KMS-11 (cell line): ENCODE data around the gene DNAAF9.

Experiments
- H2AFZ ChIP-seq: fragments of 200-600 bp; sonication (generic); 2 replicates; pipeline ENCODE4 v1.6.1; 2016; ENCODE audit warnings: antibody characterized with exemption, mixed run types, low read depth
- H3K27ac ChIP-seq: fragments of 200-600 bp; sonication (generic); 2 replicates; pipeline ENCODE4 v1.6.1; 2016; ENCODE audit warnings: mild to moderate bottlenecking, mixed run types
- H3K27me3 ChIP-seq: fragments of 200-600 bp; sonication (generic); 2 replicates; pipeline ENCODE4 v1.6.1; 2017; ENCODE audit warnings: mild to moderate bottlenecking, low read depth, mixed run types, moderate library complexity; ENCODE audit not compliant: insufficient read depth
- H3K36me3 ChIP-seq: fragments of 200-600 bp; sonication (generic); 2 replicates; pipeline ENCODE4 v1.6.1; 2017; ENCODE audit warnings: mild to moderate bottlenecking, mixed run types; ENCODE audit not compliant: insufficient read depth
- H3K4me1 ChIP-seq: fragments of 200-600 bp; sonication (generic); 2 replicates; pipeline ENCODE4 v1.6.1; 2016; ENCODE audit warnings: mild to moderate bottlenecking, low read depth, mixed run types; ENCODE audit not compliant: poor library complexity, severe bottlenecking
- H3K4me2 ChIP-seq: fragments of 200-600 bp; sonication (generic); 2 replicates; pipeline ENCODE4 v1.7.0; 2016; ENCODE audit warnings: mild to moderate bottlenecking, mixed run types
- H3K4me3 ChIP-seq: fragments of 200-600 bp; sonication (generic); IDR thresholded peaks from 2 replicates; pipeline ENCODE4 v1.6.1; 2017; ENCODE audit warnings: low read depth, low read length, mixed read lengths; ENCODE audit not compliant: insufficient read depth
- H3K79me2 ChIP-seq: fragments of 200-600 bp; sonication (generic); 2 replicates; pipeline ENCODE4 v1.6.1; 2016; ENCODE audit warnings: low read depth, mixed run types; ENCODE audit not compliant: insufficient read depth
- H3K9ac ChIP-seq: fragments of 200-600 bp; sonication (generic); 2 replicates; pipeline ENCODE4 v1.6.1; 2016; ENCODE audit warnings: mild to moderate bottlenecking, mixed run types
- H4K20me1 ChIP-seq: fragments of 200-600 bp; sonication (generic); 2 replicates; pipeline ENCODE4 v1.6.1; 2016; ENCODE audit warnings: mild to moderate bottlenecking, mixed run types; ENCODE audit not compliant: insufficient read depth
- CTCF ChIP-seq: fragments of 200-600 bp; sonication (generic); conservative IDR thresholded peaks from 2 replicates; pipeline ENCODE4 v1.6.1; 2017; ENCODE audit warnings: low read depth, mild to moderate bottlenecking, antibody characterized with exemption, low read length, moderate library complexity, mixed read lengths

The DNAAF9 gene

DNA sequence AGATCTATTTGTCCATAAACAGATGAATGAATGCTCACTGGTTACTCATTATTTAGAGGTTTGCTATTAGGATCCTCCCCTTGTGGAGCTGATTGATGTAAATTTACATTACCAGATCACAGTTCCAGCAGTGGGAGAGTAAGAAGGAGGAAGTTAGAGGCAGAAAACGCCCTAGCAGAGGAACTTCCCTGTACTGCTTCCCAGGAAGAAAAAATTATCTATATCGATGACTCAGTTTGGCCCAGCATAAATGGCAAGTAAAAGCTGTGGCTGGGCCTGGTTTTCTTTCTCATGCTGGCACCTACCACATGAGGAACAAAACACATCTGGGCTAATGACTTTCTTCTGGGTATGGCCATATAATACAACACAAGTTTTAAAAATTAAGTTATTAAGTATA lies 35.7 kb downstream of the DNAAF9 start:
- no peaks in the 10 kb centered on the region for H4K20me1 ChIP-seq
- H3K4me1 ChIP-seq = peaks cover 30% of the 10 kb centered on the region
- TF ChIP-seq CTCF = no peak
- no peak overlapping the region for H3K27ac ChIP-seq
- no peaks in the 10 kb centered on the region for H3K79me2 ChIP-seq
- no peak overlapping the region for H2AFZ ChIP-seq
- no peak overlapping the region for H3K9ac ChIP-seq
- no peaks in the 10 kb centered on the region for H3K27me3 ChIP-seq
- H3K4me3 ChIP-seq = no peak overlapping the region
- H3K4me2 ChIP-seq = no peak overlapping the region
- no peaks in the 10 kb centered on the region for H3K36me3 ChIP-seq

DNA sequence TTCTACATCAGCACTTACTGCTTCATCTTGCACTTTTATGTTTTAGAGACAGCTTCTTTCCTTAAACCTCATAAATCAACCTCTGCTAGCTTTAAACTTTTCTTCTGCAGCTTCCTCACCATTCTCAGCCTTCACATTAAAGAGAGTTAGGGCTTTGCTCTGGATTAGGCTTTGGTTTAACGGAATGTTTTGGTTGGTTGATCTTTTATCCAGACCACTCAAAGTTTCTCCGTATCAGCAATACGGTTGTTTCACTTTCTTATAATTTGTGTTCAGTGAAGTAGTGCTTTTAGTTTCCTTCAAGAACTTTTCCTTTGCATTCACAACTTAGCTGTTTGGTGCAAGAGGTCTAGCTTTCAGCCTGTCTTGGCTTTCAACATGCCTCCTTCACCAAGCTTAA lies 40.4 kb downstream of the DNAAF9 start:
- Histone ChIP-seq H3K27ac (no peak overlapping the region), H3K36me3 (no peaks in the 10 kb centered on the region), H3K4me1 (peaks cover 21% of the 10 kb centered on the region), H2AFZ (peak overlapping the region; percentile 24; the same call in 1 of the 2 replicates), H3K27me3 (no peaks in the 10 kb centered on the region), H3K4me2 (peak overlapping the region; percentile 63), H3K9ac (no peak overlapping the region), H3K4me3 (no peak overlapping the region), H3K79me2 (no peaks in the 10 kb centered on the region), H4K20me1 (no peaks in the 10 kb centered on the region)
- no peak for TF ChIP-seq CTCF

DNA sequence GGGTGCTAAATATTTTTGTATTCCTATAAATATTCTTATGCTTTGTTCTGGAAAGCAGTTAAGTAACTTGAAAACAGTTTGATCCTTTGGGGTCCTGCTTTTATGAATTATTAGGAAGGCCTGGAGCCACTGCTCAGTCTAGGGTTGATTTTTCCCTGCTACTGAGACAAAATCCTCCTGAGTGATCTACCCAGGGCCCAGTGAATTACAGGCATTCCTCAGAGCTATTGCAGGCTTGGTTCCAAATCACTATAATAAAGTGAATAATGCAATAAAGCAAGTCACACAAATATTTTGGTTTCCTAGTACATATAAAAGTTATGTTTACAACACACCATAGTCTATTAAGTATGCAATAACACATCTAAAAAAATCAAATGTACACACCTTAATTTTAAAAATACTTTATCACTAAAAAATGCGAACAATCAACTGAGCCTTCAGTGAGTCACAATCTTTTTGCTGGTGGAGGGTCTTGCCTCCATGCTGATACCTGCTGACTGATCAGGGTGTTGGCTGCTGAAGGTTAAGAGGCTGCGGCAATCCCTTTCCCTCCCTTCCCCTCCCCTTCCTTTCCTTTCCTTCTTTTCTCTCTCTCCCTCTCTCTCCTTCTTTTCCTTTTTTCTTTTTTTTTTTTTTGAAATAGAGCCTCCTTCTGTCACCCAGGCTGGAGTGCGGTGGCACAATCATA lies 43.0 kb downstream of the DNAAF9 start:
- Histone ChIP-seq H2AFZ (no peak overlapping the region), H3K9ac (no peak overlapping the region), H4K20me1 (no peaks in the 10 kb centered on the region), H3K4me3 (no peak overlapping the region), H3K27ac (no peak overlapping the region), H3K36me3 (no peaks in the 10 kb centered on the region), H3K4me2 (no peak overlapping the region), H3K27me3 (no peaks in the 10 kb centered on the region), H3K4me1 (peaks cover 26% of the 10 kb centered on the region), H3K79me2 (no peaks in the 10 kb centered on the region)
- TF ChIP-seq CTCF = no peak

GRCh38 chr20:3360752-3361151 lies 46.7 kb downstream of the DNAAF9 start:
- Histone ChIP-seq H4K20me1 (no peaks in the 10 kb centered on the region), H2AFZ (no peak overlapping the region), H3K27ac (no peak overlapping the region), H3K36me3 (no peaks in the 10 kb centered on the region), H3K27me3 (no peaks in the 10 kb centered on the region), H3K4me3 (no peak overlapping the region), H3K4me2 (no peak overlapping the region), H3K9ac (no peak overlapping the region), H3K4me1 (peaks cover 11% of the 10 kb centered on the region), H3K79me2 (no peaks in the 10 kb centered on the region)
- TF ChIP-seq CTCF = no peak
